Measurements from ENCODE around the gene TRIM3.
"Not testable (repeated sequence)": the region's sequence is repeated elsewhere in the genome, so short reads cannot be mapped to it uniquely, and the experiment has no call there.

The TRIM3 gene

DNA sequence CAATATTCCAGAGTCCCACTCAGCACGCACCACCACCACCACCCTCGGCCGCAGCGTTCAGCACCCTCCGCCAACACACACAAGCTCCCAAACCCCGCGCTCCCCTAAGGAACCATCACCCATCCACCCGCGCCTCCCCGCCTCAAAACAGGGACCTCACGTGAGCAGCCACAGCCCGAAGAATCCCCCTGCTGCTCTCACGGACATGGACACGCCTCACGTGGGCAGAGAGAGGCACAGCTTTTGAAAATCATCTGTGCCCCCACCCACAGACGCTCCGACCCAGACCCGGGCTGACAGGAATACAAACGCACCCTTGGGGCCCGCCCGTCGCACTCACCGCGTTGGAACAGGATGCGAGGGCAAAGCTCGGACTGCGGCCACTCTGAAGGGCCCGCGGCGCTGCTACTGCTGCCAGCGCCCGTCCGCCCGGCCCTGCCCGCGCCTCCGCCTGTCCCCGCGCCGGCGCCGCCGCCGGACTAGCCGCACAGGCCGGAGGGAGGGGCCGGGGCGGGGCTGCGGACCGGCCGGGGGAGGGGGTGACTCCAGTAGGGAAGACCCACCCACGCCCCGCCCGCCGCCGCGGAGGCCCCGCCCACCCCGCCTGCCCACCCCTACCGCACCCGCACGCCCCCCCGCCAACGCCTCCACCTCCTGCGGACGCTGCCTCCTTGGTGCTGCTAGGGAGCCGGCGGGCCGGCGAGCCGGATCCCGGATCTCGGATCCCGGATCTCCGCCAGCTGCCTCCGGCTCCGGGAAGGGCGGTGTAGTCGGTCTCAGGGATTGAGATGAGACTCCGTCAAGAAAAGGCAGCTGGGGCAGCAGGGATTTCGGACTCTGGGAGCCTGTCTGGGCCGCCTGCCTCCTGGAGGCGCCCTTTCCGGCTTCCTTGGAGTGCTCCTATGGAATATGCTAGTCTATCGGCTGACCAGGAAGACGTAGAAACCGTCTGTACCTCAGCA, at the start of gene TRIM3:
TSS of gene TRIM3 (minus strand) at position 491 of the 962 bp plus-strand sequence. CDS start 8,246 bp downstream, outside the sequence.
- DNase-seq, result peak; percentile 27 to 68

DNA sequence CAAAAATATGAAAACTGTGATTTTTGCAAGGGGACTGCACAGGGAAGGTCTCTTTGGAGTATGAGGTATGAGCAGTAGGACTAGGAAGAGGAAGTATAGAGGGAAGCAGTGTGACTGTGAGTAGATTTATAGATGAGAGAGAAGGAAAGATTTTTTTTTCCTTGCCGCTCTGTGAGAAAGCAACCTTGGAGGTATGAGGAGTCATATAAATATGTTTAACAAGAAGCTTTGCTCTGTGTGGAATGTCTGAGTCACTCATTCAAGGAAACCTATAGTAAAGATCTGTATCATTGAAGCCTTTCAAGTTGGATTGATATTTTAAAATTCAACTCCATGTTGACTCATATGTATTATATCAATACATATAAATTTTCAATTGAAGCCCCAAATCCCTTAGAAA, 49.5 kb upstream of the TRIM3 start:
- DNase-seq, result no peak

GRCh38 chr11:6521946-6522345, 48.2 kb upstream of the TRIM3 start:
- DNase-seq, result not testable (repeated sequence)

DNA sequence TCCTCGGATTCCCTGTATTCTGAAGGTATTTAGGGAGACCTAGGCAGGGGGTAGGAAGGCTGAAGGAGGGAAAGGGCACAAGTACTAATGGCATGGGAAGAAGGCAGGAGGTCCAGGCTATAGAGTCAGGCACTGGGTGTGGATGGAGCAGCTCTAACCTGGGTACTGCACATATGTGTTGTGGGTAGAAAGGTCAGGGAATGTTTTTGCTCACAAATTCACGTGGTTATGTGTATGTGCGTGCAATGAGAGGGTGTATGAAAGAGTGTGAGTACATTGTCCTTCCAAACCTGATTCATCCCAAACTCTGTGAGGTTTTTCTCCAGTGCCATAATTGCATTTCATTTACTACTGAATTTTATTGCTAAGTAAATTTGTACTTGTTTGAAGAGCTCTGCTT, 46.5 kb upstream of the TRIM3 start:
- no peak for DNase-seq

DNA sequence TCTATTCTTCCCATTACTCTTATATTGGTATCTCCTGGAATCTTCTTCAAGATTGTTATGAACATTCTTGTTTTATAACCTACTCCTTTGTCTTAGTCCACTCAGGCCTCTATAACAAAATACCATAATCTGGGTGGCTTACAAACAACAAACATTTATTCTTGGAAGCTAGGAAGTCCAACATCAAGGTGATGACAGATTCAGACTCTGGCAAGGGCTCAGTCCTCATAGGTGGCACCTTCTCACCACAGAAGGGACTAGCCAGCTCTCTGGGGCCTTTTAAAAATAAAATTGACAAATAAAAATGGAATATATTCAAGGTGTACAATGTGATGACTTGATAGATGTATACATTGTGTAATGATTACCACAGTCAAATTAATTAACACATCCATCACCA, 43.1 kb upstream of the TRIM3 start:
- DNase-seq, result no peak

- no peak for DNase-seq
Observed at GRCh38 chr11:6505577-6506240, 32.0 kb upstream of the TRIM3 start.

DNA sequence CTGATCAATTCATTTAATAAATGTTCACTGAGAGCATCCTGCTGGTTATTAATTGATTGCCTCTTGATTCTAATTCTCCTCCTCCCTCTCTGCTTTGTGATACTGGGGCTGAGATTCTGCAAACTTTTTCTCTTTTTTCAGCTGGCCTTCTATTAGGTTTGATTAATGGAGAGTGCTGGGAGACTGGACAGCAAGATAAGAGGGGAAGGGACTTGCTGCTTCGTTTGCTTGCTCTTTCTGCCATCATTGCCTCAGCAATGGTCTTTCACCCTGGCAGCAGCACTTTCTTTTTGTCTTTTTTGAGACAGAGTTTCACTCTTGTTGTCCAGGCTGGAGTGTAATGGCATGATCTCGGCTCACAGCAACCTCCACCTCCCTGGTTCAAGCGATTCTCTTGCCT, 30.4 kb upstream of the TRIM3 start:
- DNase-seq, result no peak

GRCh38 chr11:6502382-6502781, 28.6 kb upstream of the TRIM3 start:
- no peak for DNase-seq

DNA sequence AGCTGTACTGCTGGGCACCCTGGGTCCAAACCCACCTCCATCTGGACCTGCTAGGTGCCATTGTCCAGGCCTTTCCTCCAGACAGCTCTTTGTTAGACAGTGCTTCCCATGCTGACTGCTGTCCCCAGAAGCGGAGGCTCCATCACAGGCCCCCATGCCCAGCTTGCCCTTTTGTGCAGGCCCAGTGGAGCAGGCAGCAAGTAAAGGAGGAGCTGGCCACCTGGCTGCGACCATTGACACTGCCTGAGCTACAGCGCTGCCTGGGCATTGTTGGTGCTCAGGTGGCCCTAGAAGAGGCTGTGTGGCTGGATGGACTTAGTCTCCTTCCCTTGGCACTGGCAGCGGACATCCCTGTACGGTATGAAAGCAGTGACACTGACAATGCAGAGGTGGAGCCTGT, 24.8 kb upstream of the TRIM3 start:
- DNase-seq, result no peak

DNA sequence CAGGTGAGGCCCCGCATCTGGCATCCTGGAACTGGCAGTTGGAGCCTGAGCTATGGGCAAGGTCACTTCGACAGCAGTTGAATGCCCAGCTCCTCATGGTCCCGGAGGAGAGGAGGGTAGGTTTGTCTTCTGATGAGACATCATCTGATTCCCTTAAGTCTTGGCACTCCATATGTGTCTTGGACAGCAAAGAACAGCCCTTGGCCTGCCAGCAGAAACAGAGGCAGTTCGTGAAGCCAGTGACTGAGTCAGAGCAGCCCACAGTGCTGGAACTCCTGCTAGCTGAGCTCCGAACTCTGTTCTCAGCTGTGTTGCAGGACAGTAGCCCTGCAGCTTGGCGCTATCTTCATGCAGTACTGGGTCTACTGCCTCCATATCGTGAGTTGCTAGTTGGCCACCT, 24.4 kb upstream of the TRIM3 start:
- no peak for DNase-seq

GRCh38 chr11:6497069-6497839, 23.5 kb upstream of the TRIM3 start, which contains the start of gene DNHD1:
DNHD1 (plus strand) TSS chr11:6497280; CDS start chr11:6498216, 936 bp downstream.
- DNase-seq, result no peak

GRCh38 chr11:6489306-6489705, 15.6 kb upstream of the TRIM3 start:
- no peak for DNase-seq

GRCh38 chr11:6488821-6489220, 15.1 kb upstream of the TRIM3 start:
- no peak for DNase-seq

- DNase-seq, result no peak
Observed at GRCh38 chr11:6488342-6488741, 14.6 kb upstream of the TRIM3 start.

DNA sequence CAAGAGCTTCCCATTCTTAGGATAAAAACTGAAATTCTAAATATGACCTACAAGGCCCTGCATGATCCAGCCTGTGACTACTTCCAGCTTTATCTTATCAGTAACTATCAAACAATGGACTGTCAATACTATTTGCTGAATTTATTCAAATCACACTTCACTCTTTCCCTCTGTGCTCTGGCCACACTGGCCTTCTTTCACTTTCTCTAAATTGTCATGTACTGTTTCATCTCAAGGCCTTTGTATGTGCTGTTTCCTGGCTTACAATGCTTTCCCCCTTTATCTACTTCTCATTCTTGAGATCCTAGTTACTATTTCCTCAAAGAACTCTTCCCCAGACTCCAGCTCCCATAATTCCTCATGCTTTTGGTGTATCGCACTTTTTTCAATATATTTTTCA, 13.2 kb upstream of the TRIM3 start:
- no peak for DNase-seq

DNA sequence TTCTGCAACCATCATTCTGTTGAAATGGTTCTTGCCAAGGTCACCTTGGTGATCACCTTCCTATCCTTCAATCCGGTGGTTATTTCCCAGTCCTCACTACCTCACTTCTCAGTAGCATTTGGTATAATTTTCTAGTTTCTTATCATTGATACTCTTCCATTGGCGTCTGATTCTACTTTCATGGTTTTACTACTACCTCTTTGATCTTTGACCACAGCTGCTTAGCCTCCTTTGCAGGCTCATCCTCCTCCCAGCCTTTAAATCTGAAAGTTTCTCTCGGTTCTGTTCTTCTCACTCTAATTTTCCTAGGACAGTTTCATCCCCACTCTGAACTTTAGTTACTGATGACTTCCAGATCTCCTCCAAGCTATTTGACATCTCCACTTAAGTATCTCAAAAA, 12.5 kb upstream of the TRIM3 start:
- DNase-seq, result no peak

- DNase-seq, result no peak
Observed at GRCh38 chr11:6485661-6486060, 11.9 kb upstream of the TRIM3 start.

- no peak for DNase-seq
Observed at GRCh38 chr11:6483015-6483414, 9.3 kb upstream of the TRIM3 start.

- DNase-seq, result no peak
Observed at GRCh38 chr11:6482441-6482840, 8.7 kb upstream of the TRIM3 start.

DNA sequence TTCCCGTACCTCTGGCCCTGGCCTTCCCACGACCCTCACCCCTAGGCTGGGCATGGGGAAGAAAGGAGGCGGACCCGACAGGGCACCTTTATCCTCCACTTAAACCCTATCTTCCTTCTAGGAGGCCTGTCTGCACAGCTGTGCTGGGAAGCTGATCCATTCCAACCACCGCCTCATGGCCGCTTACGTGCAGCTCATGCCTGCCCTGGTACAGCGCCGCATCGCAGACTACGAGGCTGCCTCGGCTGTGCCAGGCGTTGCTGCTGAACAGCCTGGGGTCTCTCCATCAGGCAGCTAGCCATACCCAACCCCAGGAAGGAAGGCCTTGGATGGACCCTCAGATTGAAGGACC, 8.2 kb upstream of the TRIM3 start:
- DNase-seq, result no peak

DNA sequence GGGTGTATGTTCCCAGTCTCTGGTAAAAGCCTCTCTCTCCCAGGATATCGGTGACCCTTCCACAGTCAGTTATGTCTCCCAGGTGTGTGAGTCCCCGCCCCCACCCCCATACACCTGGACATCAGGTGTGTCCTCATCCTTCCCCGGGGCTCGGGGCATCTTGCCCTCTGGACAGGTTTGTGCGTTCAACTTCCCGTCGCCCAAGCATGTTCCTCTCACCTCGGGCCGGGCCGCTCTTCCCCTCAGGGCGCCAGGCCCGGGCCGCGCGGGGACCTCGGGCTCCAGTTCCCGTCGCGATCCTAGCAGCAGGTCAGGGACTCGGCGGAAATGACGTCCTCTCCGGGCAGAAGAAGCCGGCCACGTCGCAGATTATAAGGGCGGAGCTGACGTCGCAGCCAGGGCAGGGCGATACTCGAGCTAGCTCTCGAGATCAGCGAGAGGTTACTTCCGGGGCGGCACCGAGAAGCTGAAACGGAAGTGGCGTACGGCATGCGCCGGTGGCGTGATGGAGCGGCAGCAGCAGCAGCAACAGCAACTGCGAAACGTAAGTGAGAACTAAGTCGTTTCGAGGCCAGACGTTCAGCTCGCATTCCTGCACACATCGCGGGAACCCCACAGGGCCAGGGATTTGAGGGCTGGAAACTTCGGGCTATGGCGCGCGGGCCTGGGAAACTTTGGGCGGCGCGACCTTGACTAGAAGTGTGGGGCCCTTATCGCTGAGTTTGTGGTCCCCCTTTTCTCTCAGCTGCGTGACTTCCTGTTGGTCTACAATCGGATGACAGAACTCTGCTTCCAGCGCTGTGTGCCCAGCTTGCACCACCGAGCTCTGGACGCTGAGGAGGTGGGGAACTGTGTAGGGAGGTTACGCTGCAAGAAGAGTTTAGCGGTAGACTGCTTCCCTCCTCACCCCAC, 7.5 kb upstream of the TRIM3 start, which contains the start of the genes ARFIP2 and TIMM10B:
TSS of gene ARFIP2 (minus strand) at position 320 of the 912 bp plus-strand sequence. CDS start 910 bp downstream, outside the sequence.
TSS of gene TIMM10B (plus strand) at position 490 of the 912 bp plus-strand sequence. CDS start at position 506, 16 bp downstream.
- peak; percentile 79 to 97 for DNase-seq

Data from bone marrow (tissue), 2 donors.